ENCODE data around the gene OXER1.
"Not testable (repeated sequence)": the region's sequence is repeated elsewhere in the genome, so short reads cannot be mapped to it uniquely, and the experiment has no call there.

OXER1 gene

DNA sequence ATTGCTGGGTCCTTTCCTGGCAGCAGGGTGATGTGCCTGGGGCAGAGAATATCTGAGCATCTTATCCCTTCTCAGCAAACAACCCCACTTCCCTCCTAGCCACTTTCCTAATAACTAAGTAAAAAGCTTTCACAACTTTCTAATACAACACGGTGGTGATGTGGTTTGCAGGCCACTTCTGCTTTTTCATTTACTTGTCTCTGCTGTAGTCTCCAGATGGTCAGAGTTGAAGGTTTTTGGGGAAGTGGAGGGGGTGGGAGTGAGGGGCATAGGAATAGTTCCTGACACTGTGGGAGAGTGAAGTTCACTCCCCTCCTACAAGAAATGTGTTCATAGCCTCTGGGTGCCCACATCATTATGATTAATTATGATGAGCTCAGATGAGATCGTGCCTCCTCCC, 11.6 kb downstream of the OXER1 start:
- no peak for DNase-seq (ENCODE audit: low spot score)

DNA sequence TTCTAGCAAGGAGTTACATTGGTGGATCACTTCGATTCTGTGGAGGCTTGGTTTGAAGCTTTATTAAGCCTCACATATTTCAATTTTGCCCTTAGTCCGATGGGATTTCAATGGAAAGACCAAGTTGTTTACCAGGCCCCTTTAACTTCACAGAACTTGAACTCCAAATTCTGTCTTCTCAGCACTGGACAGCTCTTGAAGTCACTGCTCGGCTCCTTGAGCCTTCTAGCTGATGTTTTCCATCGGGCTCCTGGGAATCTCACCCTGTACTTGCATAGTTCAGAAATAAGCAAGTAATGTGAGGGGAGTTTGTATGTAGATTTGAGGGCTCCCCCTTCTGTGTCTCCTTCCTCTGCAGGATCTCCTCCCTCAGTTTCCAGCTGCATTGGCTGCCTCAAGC, 15.1 kb downstream of the OXER1 start:
- no peak for DNase-seq (ENCODE audit: low spot score)

DNA sequence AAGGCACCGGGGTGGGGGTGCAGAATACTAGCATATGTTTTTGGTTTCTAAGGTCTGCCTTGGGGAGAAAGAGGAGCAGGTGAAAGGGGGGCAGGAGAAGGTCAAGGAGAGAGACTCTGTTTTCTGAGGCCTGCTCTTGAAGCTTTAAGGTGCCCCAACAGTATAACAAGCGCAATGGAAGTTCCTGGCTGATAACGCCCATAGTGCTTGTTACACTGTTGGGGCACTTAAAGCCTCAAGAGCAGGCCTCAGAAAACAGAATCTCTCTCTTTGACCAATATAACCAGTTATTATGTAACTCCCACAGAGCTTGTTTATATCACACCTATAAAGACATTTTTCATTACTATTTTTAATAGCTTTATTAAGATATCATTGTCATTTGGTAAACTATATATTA, 16.5 kb downstream of the OXER1 start:
- DNase-seq (ENCODE audit: low spot score), result no peak

DNA sequence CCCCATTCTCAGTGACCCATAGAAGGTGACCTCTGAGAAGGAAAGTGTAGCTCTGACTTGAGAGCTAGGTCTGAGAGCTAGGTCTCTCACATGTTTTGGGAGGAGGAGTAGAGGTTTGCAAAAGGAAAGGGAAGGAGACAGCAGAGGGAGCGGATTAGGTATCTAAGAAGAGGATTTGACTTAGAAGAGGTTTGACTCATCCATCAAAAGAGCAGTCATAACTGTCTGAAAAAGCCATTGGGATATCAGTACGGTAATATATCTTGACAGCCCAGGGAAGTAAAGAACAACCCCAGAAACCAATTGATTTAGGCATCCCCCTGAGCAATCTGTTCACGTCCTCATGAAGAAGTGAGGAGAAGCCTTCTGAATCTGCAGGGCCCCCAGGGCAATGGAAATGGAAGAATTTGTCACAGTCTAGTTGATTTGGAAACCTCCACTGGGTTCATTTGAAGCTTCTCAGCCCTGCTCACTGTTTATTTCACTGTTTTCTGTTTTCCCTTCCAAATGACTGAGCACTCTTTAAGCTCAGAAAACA, 19.3 kb downstream of the OXER1 start:
- no peak for DNase-seq (ENCODE audit: low spot score)

DNA sequence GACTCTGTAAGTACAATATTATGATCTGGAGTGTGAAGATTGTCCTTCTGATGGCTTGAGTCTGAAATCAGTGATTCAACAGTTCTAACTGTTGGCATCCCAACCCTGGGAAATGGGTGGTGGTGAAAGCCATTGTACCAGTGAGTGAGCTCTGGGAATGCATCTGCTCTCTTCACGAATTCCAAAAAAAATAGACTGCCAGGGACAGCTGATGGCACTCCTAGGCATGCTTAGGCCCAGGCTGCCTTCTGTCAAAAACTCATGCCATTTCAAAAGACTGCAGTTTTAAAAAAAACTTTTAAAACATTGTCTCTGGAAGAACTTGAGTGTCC, 20.3 kb downstream of the OXER1 start:
- no peak for DNase-seq (ENCODE audit: low spot score)

DNA sequence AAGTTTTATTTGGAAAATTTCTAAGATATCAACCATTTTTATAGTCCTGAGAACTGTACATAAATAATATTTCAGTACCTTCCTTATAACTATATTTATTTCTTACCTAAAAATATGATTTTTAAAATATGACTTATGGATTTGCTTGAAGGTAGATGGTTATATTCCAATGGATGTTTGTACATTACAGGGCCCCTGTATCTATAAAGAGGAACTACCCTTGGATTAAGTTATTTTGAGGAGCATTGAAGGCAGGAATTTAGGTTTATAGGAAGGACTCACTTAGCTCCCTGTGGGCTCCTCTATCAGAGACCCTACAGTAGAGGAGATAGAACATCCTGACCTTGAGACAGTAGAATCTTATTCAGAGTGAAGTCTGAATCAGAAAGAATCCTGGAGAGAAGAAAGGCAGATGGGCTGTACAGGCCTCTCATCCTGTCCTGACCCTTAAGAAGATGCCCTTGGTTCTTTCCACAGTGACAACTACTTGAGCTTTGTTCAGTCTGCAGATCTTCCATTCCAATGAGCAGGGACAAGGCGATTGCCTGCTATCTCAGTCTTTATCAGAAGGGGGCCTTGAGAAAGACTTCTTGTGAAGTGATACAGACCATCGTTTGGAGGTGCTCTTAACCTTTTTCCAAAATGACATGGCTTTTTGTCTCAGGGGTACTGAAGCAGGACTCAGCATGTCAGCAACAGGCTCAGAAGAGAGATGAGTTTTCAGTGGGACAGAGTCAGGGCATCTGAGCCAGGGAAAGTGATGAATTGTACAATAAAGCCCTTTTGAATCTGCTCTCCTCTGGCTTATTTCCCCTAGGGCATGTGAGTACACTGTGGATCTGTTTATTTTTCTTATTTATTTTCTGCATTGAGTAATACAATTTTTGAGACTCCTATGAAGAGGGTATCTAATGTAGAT, 20.9 kb downstream of the OXER1 start:
- no peak for DNase-seq (ENCODE audit: low spot score)

DNA sequence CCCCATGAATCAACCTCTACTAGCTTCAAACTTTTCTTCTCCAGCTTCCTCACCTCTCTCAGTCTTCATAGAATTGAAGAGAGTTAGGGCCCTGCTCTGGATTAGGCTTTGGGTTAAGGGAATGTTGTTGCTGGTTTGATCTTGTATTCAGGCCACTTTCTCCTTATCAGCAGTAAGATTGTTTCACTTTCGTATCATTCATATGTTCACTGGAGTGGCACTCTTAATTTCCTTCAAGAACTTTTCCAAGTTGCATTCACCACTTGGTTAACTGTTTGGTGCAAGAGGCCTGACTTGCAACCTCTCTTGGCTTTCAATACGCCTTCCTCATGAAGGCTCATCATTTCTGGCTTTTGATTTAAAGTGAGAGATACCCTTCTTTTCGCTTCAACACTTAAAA, 22.8 kb downstream of the OXER1 start:
- no peak for DNase-seq (ENCODE audit: low spot score)

DNA sequence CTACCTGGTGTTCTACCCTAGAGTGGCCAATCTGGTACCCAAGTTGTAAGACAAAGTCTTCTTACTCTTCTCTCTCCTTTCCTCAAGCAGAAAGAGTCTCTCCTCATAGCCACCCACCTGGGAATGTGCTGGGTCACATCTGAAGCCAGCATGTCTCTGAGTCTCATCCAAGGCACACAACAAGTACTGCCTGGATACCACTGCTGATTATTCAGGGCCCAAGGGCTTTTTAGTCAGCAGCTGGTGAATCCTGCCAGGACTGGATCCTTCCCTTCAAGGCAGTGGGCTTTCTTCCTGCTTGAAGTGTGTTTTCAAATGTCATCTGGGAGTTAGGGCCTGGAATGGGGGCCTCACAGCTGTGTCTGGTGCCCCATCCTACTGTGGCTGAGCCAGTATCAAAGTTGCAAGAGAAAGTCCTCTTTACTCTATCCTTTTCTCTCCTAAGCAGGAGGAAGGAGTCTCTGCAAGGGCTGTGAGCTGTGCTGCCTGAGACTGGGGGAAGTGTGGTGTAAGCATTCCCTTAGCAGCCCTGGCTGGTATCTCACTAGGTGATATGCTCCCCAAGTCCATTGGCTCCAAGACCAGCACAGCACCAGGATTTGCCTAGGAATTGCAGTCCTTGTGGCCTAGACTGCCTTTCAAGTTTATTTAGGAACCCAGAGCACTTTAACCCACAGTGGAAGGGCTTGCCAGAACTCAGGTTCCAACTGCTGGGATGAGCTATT, 27.2 kb downstream of the OXER1 start:
- DNase-seq (ENCODE audit: low spot score), result no peak

DNA sequence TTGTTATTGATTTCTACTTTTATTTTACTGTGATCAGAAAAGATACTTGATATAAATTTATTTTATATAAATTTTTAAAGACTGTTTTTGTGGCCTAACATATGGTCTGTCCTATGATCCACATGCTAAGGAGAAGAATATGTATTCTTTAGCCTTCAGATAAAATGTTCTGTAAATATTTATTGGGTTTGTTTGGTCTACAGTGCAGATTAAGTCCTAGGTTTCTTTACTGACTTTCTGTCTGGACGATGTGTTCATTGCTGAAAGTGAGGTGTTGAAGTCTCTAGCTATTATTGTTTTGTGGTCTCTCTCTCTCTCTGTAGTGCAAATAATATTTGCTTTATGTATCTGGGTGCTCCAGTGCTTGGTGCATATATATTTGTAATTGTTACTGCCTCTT, 30.1 kb downstream of the OXER1 start:
- DNase-seq (ENCODE audit: low spot score), result no peak

DNA sequence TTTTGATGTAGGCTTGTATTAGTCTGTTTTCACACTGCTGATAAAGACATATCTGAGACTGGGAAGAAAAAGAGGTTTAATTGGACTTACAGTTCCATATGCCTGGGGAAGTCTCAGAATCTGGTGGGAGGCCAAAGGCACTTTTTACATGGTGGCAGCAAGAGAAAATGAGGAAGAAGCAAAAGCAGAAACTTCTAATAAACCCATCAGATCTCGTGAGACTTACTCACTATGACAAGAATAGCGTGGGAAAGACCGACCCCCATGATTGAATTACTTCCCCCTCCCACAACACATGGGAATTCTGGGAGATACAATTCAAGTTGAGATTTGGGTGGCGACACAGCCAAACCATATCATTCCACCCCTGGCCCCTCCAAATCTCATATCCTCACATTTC, 32.6 kb downstream of the OXER1 start:
- not testable (repeated sequence) for DNase-seq (ENCODE audit: low spot score)

DNA sequence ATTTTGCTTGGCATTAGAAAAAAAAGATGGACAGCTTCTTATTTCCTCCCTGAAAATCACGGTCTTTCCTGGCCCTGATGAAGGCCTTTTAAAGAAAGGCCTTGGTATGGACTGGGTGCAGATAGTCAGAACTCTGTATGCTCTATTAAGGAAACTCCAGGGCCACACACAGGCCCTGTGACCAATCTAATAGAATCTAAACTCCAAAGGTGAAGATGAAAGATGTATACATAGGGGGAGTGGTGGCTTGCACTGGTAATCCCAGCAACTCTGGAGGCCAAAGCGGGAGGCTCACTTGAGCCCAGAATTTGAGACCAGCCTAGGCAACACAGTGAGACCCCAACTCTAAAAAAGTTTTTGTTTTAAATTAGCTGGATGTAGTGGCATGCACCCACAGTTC, 37.3 kb downstream of the OXER1 start:
- DNase-seq (ENCODE audit: low spot score), result no peak

DNA sequence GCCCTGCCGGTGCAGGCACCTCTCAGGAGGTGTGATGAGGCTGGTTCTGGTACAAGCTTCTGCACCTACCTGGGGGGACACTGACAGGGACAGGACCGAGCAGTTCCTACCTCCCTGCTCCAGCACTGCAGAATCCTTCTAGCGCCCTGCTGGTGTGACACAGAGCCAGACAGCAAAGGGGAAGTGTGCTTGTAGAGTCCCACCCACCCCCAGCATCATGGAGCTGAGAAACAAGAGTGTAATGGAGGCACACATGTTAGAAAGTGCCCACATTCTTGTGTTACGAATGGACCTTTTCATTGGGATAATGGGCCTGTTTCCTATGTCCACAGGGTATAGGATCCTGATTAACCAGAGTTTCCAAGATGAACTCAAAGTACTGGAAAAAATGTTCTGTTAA, 38.3 kb downstream of the OXER1 start:
- no peak for DNase-seq (ENCODE audit: low spot score)

DNA sequence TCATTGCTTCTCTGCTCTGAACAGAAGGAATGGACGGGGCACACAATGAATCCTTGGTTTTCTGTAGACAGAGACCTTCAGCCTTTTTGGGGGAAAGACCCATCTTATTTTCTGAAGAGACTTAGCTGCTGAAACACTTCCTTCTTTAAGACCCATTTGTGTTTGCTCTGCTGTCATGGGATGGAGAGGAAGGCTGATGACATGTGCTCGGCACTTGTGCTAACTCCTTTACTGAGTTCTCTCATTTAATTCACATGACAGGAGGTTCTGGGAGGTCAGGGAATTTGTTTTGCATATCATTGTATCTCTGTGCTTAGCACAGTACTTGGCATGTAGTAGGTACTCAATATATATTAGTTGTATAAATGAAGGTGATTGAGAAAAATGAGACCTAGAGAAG, 39.0 kb downstream of the OXER1 start:
- DNase-seq (ENCODE audit: low spot score), result no peak

DNA sequence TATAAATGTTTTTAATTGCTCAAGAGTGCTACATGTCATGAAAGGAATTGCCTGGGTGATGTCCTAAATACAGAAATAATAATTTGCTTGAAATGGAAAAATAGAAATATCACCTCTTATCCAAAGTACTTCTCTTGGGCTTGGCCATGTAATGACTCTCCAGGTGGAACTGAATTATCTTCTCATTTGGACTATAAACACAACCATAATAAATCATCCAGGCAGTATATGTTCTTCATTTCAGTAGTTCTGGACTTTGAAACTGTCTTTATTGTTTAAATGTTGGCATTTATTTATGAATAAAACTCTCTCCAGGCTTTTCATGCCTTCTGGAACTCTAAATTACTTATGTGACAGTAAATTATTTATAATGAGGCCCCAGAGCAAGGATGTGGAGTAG, 40.5 kb downstream of the OXER1 start:
- no peak for DNase-seq (ENCODE audit: low spot score)

DNA sequence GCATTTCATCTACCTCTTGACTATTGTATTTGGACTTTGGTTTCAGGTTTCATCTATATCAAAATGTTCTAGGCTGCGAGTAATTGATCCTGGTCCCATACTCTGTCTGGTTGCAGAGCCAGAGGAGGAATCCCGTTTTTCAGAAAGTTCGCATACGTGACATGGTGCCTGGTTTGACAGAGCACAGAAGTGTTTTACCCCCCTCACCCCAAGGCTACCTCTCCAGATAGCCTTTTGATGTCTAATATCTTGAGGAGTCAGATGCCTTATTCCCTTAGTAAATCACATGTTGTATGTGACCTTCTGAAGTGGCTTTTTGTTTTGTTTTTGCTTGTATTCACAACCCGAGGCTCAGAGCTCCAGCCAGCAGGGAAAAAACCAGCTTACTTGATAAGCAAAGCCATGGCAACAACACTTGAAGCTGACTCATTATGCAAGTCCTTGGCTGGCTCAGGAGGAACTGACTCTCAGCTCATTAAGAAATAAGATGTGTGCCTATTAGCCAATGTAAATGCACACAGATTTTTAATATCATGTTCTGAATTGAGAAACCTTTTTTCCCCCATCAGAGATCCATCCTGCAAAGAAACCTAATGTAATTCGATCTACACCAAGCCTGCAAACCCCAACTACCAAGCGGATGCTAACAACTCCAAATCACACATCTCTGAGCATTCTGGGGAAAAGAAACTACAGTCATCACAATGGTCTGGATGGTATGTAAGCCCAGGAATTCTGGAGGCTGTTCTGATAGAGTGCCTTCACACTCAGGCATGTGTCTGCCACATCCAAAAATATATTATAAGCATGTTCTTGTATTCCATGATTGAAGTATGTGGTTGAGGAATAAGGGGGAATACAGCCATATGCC, 41.4 kb downstream of the OXER1 start:
- no peak for DNase-seq (ENCODE audit: low spot score)

DNA sequence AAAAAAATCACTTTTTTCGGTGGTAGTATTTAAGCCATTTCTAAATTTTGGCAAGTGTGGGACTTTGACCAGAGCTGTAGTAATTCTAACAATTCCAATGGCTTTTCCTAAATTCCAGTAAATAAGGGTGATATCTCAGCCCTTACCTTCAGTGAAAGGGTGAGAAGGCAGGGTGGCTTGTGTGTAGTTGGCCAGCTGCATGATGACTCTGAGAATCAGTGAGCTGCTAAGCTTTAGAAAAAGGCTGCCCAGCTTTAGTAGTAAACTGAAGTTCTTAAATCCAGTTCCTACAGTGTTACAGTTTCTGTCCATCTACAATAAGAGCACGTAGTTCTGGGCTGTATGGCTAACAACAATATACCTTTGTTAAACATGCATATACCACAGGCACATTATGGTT, 42.0 kb downstream of the OXER1 start:
- DNase-seq (ENCODE audit: low spot score), result no peak

DNA sequence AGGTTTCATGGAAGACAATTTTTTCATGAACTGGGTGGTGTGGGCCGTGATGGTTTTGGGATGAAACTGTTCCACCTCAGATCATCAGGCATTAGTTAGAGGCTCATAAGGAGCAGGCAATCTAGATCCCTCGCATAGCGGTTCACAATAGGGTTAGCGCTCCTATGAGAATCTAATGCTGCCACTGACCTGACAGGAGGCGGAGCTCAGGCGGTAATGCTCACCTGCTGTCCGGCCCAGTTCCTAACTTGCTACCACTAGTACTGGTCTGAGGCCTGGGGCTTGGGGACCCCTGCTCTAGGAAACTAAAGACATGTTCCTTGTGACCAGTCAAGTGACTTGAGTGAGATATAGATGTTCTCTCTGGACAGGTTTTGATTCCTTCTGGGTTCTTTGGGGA, 49.2 kb downstream of the OXER1 start:
- no peak for DNase-seq (ENCODE audit: low spot score)

DNA sequence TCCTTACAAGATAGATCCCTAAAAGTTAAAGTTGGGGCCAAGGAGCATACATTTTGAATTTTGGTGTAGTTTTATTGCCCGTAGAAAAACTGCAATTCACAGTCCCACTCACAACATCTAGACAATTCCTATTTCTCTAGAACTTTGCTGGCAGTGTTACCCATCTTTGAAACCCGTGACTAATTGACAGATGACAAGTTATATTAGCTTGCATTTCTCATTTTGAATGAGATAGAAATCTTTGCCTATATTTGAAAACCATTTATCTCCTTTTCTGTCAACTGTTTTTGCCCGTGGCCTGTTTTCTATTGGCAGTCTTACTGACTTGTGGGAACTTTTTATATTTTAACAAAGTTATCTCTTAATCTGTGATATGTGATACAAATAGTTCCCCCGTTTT, 50.0 kb downstream of the OXER1 start:
- no peak for DNase-seq (ENCODE audit: low spot score)

DNA sequence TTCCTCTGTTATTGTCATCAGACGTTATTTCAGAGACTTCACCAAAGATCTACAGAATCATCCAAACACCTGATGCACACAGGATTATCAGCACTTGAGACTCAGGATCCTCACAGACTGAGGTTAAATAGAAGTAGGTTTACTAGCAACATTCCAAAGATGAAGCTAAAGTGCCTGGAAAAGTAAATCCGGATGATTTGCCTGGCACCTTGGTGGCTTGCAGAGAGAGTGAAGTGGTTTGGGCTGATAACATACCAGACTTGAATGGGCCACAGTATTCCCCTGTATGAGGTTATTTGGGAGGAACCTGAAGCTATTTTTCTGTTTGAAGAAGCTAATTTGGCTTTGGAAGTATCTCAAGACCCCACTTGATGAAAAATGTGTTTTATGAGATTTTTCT, 51.0 kb downstream of the OXER1 start:
- no peak for DNase-seq (ENCODE audit: low spot score)
